ENCODE results near the gene NUDT7.

The NUDT7 gene

GRCh38 chr16:77724174-77724573, 1.9 kb downstream of the NUDT7 start:
- no peak for DNase-seq (ENCODE audit: low read depth, low spot score)

- no peak for DNase-seq (ENCODE audit: low read depth, low spot score)
These were observed 7.6 kb downstream of the NUDT7 start for GRCh38 chr16:77729951-77730350.

GRCh38 chr16:77732241-77732946, 10.1 kb downstream of the NUDT7 start:
- no peak for DNase-seq (ENCODE audit: low read depth, low spot score)

GRCh38 chr16:77736879-77737278, 14.6 kb downstream of the NUDT7 start:
- no peak for DNase-seq (ENCODE audit: low read depth, low spot score)

GRCh38 chr16:77738706-77739558, 16.6 kb downstream of the NUDT7 start:
- DNase-seq (ENCODE audit: low read depth, low spot score): no peak

GRCh38 chr16:77739559-77739892, 17.2 kb downstream of the NUDT7 start:
- no peak for DNase-seq (ENCODE audit: low read depth, low spot score)

GRCh38 chr16:77744141-77744540, 21.8 kb downstream of the NUDT7 start:
- DNase-seq (ENCODE audit: low read depth, low spot score): no peak

- DNase-seq (ENCODE audit: low read depth, low spot score): no peak
These were observed 23.7 kb downstream of the NUDT7 start for GRCh38 chr16:77745972-77746371.

GRCh38 chr16:77748421-77749005, 26.2 kb downstream of the NUDT7 start:
- no peak for DNase-seq (ENCODE audit: low read depth, low spot score)

- DNase-seq (ENCODE audit: low read depth, low spot score): no peak
These were observed 27.1 kb downstream of the NUDT7 start for GRCh38 chr16:77749415-77749814.

- no peak for DNase-seq (ENCODE audit: low read depth, low spot score)
These were observed 35.7 kb downstream of the NUDT7 start for GRCh38 chr16:77758046-77758445.

GRCh38 chr16:77758508-77758907, 36.2 kb downstream of the NUDT7 start:
- DNase-seq (ENCODE audit: low read depth, low spot score): no peak

GRCh38 chr16:77759201-77759600, 36.9 kb downstream of the NUDT7 start:
- no peak for DNase-seq (ENCODE audit: low read depth, low spot score)

GRCh38 chr16:77759821-77760220, 37.5 kb downstream of the NUDT7 start:
- no peak for DNase-seq (ENCODE audit: low read depth, low spot score)

GRCh38 chr16:77760800-77761199, 38.5 kb downstream of the NUDT7 start:
- no peak for DNase-seq (ENCODE audit: low read depth, low spot score)

- DNase-seq (ENCODE audit: low read depth, low spot score): no peak
These were observed 38.9 kb downstream of the NUDT7 start for GRCh38 chr16:77761204-77761603.

GRCh38 chr16:77762262-77762661, 39.9 kb downstream of the NUDT7 start:
- DNase-seq (ENCODE audit: low read depth, low spot score): no peak

GRCh38 chr16:77763994-77764393, 41.7 kb downstream of the NUDT7 start:
- no peak for DNase-seq (ENCODE audit: low read depth, low spot score)

- DNase-seq (ENCODE audit: low read depth, low spot score): no peak
These were observed 44.9 kb downstream of the NUDT7 start for GRCh38 chr16:77767211-77767610.

- DNase-seq (ENCODE audit: low read depth, low spot score): no peak
These were observed 45.5 kb downstream of the NUDT7 start for GRCh38 chr16:77767826-77768225.

GRCh38 chr16:77775911-77776909, 53.9 kb downstream of the NUDT7 start:
- no peak for DNase-seq (ENCODE audit: low read depth, low spot score)

- no peak for DNase-seq (ENCODE audit: low read depth, low spot score)
These were observed 55.4 kb downstream of the NUDT7 start for GRCh38 chr16:77777745-77778144.

All from brain pericyte (primary cell).